ENCODE measurements around the gene MYLK4. TPM values are rescaled to one million over a fixed set of nuclear protein-coding genes. Genes with fewer than 3 reads are reported as not detected.

The MYLK4 gene
- total RNA-seq, 1 donor: 0.72 TPM

DNA sequence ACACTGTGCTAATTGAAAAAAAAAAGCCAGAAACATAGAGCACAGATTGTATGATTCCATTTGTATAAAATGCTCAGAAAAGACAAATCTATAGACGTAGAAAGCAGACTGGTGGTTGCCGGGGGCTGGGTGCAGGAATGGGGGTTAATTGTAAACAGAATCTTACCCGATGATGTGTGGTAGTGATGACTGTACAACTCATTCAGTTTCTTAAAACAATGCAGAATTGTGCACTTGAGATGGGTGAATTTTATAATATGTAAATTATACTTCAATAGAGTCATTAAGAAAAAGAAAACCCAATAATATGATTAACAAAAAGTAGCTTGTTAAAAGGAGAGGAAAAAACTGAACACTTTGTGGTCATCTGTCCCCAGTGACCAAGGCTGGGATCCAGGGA is 3.7 kb upstream of the MYLK4 start:
- no peak for DNase-seq (ENCODE audit: low read depth)
- H3K4me3 ChIP-seq (ENCODE audit: low read depth, low read length): no peak overlapping the region
- TF ChIP-seq, protein P1, sequence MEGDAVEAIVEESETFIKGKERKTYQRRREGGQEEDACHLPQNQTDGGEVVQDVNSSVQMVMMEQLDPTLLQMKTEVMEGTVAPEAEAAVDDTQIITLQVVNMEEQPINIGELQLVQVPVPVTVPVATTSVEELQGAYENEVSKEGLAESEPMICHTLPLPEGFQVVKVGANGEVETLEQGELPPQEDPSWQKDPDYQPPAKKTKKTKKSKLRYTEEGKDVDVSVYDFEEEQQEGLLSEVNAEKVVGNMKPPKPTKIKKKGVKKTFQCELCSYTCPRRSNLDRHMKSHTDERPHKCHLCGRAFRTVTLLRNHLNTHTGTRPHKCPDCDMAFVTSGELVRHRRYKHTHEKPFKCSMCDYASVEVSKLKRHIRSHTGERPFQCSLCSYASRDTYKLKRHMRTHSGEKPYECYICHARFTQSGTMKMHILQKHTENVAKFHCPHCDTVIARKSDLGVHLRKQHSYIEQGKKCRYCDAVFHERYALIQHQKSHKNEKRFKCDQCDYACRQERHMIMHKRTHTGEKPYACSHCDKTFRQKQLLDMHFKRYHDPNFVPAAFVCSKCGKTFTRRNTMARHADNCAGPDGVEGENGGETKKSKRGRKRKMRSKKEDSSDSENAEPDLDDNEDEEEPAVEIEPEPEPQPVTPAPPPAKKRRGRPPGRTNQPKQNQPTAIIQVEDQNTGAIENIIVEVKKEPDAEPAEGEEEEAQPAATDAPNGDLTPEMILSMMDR (IDR thresholded peaks at IDR 0.05; ENCODE audit: insufficient read depth, low read length): no peak

DNA sequence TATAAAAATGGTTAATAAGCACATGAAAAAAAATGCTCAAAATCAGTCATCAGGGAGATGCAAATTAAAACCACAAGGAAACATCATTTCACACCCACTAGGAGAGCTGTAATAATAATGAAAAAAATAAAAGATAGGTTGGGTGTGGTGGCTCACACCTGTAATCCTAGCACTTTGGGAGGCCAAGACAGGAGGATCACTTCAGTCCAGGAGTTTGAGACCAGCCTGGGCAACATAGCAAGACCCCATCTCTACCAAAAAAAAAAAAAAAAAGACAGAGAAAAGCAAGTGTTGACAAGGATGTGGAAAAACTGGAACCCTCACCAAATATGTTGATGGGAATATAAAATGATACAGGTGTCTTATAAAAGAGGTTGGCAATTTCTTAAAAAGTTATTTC is 3.0 kb upstream of the MYLK4 start:
- TF ChIP-seq, protein P1 (IDR thresholded peaks at IDR 0.05; ENCODE audit: insufficient read depth, low read length): no peak
- DNase-seq (ENCODE audit: low read depth): no peak
- no peak overlapping the region for H3K4me3 ChIP-seq (ENCODE audit: low read depth, low read length)

DNA sequence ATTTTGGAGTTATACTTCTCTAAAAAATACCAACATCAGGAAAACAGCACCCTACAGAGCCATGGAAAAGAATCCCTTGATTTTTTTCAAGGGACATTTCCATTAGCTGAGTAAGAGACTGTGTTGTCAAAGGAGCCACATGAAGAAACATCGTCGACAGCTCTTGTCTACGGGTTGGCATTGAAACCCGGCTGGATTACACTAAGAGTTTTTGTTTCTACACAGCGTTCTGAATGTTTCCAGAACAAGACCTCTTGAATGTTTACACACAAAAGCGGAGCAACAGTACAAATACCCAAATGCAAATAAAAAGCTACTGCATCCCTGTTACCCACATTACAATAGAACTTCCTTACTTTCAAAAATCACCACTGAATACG is 2.4 kb upstream of the MYLK4 start:
- TF ChIP-seq, protein P1 (IDR thresholded peaks at IDR 0.05; ENCODE audit: insufficient read depth, low read length): no peak
- DNase-seq (ENCODE audit: low read depth): no peak
- no peak overlapping the region for H3K4me3 ChIP-seq (ENCODE audit: low read depth, low read length)

DNA sequence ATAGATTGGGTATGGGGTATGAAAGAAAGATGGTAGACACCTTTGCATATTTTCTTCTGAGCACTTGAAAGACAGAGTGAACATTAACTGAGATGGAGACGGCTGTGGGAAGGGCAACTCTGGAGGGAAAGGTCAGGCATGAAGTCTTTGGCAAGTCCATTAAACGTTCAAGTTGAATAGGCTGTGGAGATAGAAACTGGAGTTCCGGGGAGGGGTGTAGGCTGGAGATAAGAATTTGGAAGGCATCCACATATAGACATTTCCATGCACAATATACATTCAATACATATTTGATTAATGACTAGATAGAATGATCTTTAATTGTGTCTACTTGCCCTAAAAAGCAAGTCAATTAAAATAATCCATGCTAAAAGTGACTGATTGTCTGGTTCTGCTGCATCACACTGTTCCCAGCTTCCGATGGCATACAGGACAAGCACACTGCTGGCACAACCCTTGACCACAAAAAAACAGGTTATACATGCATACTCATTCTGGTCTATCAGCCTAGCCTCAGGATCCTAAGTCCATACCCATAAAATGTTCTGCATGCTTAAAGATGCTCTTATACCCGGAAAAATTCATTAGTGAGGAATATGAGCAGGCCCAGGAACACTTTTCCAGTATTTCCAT is 1.9 kb upstream of the MYLK4 start:
- TF ChIP-seq, protein P1 (IDR thresholded peaks at IDR 0.05; ENCODE audit: insufficient read depth, low read length): no peak
- H3K4me3 ChIP-seq (ENCODE audit: low read depth, low read length): no peak overlapping the region
- no peak for DNase-seq (ENCODE audit: low read depth)

DNA sequence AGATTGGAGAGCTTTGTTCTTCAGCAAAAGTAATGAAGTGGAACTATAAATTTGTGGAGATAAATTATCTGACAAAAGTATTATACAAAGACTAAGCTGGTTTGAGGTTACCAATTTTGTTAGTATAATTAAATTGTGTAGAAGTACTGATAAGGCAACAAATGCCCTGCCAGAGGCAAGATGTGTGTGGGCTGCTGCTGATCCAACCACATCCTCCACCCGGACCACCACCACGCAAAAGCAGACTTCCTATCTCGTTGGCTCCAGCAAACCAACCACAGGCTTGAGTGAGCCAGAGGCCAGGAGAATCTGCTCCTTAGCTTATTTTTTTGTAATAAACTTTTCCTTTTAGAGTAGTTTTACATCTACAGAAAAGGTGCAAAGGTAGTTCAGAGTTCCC is 1.1 kb upstream of the MYLK4 start:
- DNase-seq (ENCODE audit: low read depth): no peak
- TF ChIP-seq, protein P1 (IDR thresholded peaks at IDR 0.05; ENCODE audit: insufficient read depth, low read length): no peak
- H3K4me3 ChIP-seq (ENCODE audit: low read depth, low read length): no peak overlapping the region

DNA sequence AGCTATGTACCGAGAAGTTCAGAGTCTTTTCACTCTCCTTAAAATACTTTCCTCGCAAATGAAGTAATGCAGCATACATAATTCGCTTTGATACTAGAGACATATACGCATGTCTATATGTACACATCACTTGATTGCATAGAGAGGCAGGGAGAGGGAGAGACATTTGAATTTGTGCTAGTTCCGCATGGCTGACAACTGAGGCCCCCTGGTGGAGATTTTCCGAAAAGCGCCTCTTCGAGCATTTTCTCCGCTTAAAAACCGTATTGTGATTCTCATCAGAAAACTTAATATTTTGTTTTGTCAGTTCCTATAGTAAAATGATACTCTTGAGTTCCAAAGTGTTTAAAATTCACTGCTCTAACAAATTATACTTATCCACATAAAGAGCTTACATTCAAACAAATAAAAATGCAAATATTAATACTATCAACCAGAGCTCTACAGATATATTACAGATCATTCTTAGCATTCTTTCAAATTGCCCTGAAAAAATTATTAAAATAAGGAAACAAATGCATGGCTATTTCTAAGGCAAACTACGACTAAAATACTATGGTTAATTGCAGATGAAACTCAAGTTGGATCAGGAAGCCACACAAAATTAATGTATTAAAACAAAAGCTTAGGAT is 637 bp downstream of the MYLK4 start:
- peak; percentile 76 for DNase-seq (ENCODE audit: low read depth)
- no peak overlapping the region for H3K4me3 ChIP-seq (ENCODE audit: low read depth, low read length)
- TF ChIP-seq, protein P1 (IDR thresholded peaks at IDR 0.05; ENCODE audit: insufficient read depth, low read length): peak; percentile 79

Data from fibroblast of the aortic adventitia (primary cell).